GM23248 (cell line): ENCODE data around the gene THBS2.

Source experiments
- EZH2 ChIP-seq: fragments of 200-600 bp; sonication (generic); IDR thresholded peaks from 2 replicates; pipeline ENCODE4 v1.6.1; 2018; ENCODE audit warnings: antibody characterized with exemption, mild to moderate bottlenecking; ENCODE audit not compliant: insufficient read depth, poor library complexity, severe bottlenecking
- EZH2phosphoT487 ChIP-seq: fragments of 200-600 bp; sonication (generic); IDR thresholded peaks from 2 replicates; pipeline ENCODE4 v1.6.1; 2018; ENCODE audit warnings: antibody characterized with exemption, moderate library complexity, mild to moderate bottlenecking, low read depth; ENCODE audit not compliant: insufficient read depth

- TF ChIP-seq EZH2 (no peak), EZH2phosphoT487 (no peak)
Observed at GRCh38 chr6:169184419-169184818, 69.2 kb downstream of the THBS2 start.
